Fibroblast of lung (primary cell): ENCODE measurements around the gene IGSF9. TPM values are rescaled to one million over a fixed set of nuclear protein-coding genes. Genes with fewer than 3 reads are reported as not detected.
A peak's percentile ranks its signal among the peaks of the same experiment; 100 is the strongest.

Source experiments
- DNase-seq, 2 donors: peaks; one replicate each; pipeline versions ENCODE4 v3.0.0 to v3.0.0-alpha.2; 2010; ENCODE audit warnings: low read depth in 2 of 2
- H2AFZ ChIP-seq: 2 replicates; pipeline ENCODE4 v1.5.1; 2012; ENCODE audit warnings: low read length, control low read depth, inconsistent platforms
- H3K27ac ChIP-seq: 2 replicates; pipeline ENCODE4 v1.5.1; 2011; ENCODE audit warnings: low read length, control low read depth; ENCODE audit not compliant: insufficient read depth
- H3K27me3 ChIP-seq: 2 replicates; pipeline ENCODE4 v1.5.1; 2011; ENCODE audit warnings: mild to moderate bottlenecking, low read length; ENCODE audit not compliant: control insufficient read depth, insufficient read depth
- H3K36me3 ChIP-seq: 2 replicates; pipeline ENCODE4 v1.5.1; 2011; ENCODE audit warnings: low read length; ENCODE audit not compliant: control insufficient read depth, insufficient read depth
- H3K4me1 ChIP-seq: 2 replicates; pipeline ENCODE4 v1.5.1; 2011; ENCODE audit warnings: low read length; ENCODE audit not compliant: control insufficient read depth, insufficient read depth; ENCODE audit errors: extremely low read depth
- H3K4me2 ChIP-seq: 2 replicates; pipeline ENCODE4 v1.5.1; 2011; ENCODE audit warnings: low read length, control low read depth; ENCODE audit not compliant: insufficient read depth; ENCODE audit errors: extremely low read depth
- H3K4me3 ChIP-seq, 4 experiments: fragments of 200-600 bp in 1 of 4; sonication (generic) in 1 of 4; replicated peaks in 1 of 4; 2 replicates each; pipeline ENCODE4 v1.5.1; 2011 to 2016; ENCODE audit warnings: low read length in 4 of 4, low read depth in 3 of 4, mild to moderate bottlenecking in 3 of 4, control low read depth in 2 of 4, inconsistent platforms in 1 of 4, mixed read lengths in 1 of 4; ENCODE audit not compliant: insufficient read depth in 1 of 4; ENCODE audit errors: control extremely low read depth in 1 of 4
- H3K79me2 ChIP-seq: 2 replicates; pipeline ENCODE4 v1.5.1; 2012; ENCODE audit warnings: mild to moderate bottlenecking, low read length, inconsistent platforms; ENCODE audit not compliant: control insufficient read depth, insufficient read depth
- H3K9ac ChIP-seq: 2 replicates; pipeline ENCODE4 v1.5.1; 2011; ENCODE audit warnings: mild to moderate bottlenecking, low read length, control low read depth; ENCODE audit not compliant: insufficient read depth
- H3K9me3 ChIP-seq: 2 replicates; pipeline ENCODE4 v1.5.1; 2012; ENCODE audit warnings: low read depth, low read length; ENCODE audit not compliant: control insufficient read depth, insufficient read depth
- H4K20me1 ChIP-seq: 2 replicates; pipeline ENCODE4 v1.5.1; 2011; ENCODE audit warnings: low read length; ENCODE audit not compliant: control insufficient read depth, insufficient read depth; ENCODE audit errors: extremely low read depth
- CTCF ChIP-seq, 2 donors: IDR thresholded peaks in 1 of 2; conservative IDR thresholded peaks in 1 of 2; 1 replicate in 1 of 2; 2 replicates in 1 of 2; pipeline ENCODE4 v1.5.1; 2011 to 2012; ENCODE audit warnings: low read length in 2 of 2, control low read depth in 1 of 2, inconsistent platforms in 1 of 2, low read depth in 1 of 2, mild to moderate bottlenecking in 1 of 2
- EZH2 ChIP-seq: IDR thresholded peaks from 2 replicates; pipeline ENCODE4 v1.5.1; 2012; ENCODE audit warnings: low read length, control low read depth, mild to moderate bottlenecking; ENCODE audit errors: missing control alignments
- polyA plus RNA-seq, 2 donors: library from polyadenylated mRNA; depleted of rRNA in 1 of 2; stranded (reverse) in 1 of 2; unstranded in 1 of 2; fragments of >200 nt; gene quantifications; 2 replicates each; pipeline ENCODE4 v1.2.1, GENCODE V29; 2011 to 2012; ENCODE audit warnings: missing spikeins in 1 of 2
- total RNA-seq: library from RNA; depleted of rRNA; stranded (reverse); fragments of >200 nt; gene quantifications from 2 replicates; pipeline ENCODE4 v1.2.1, GENCODE V29; 2014

Gene IGSF9
- total and polyA plus RNA-seq, 2 donors (not counting 1 experiment from before 2014, with no cell fraction given) = under 0.01 TPM; not detected in 1

DNA sequence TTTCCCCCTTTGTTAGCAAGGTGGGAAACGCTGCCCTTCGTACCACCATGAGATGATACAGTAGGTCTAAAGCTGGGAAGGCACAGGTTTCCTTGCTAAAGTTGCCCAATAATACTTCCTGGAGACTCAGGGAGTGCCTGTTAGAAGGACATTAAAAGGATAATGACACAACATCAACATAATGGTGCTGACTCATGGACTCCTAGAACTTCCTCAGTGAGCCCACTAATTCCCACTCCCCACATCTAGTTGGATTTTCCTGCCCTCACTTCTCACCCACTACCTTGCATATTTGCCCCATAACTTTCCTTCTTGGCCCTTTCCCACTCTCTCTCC is 62.9 kb downstream of the IGSF9 start:
- Histone ChIP-seq H3K27me3 (no peaks in the 10 kb centered on the region), H3K79me2 (no peaks in the 10 kb centered on the region), H3K4me3 (no peak overlapping the region), H2AFZ (no peak overlapping the region), H3K4me2 (peak overlapping the region; percentile 32), H3K9ac (no peak overlapping the region), H4K20me1 (no peaks in the 10 kb centered on the region), H3K9me3 (no peaks in the 10 kb centered on the region), H3K4me1 (peaks cover 14% of the 10 kb centered on the region), H3K36me3 (no peaks in the 10 kb centered on the region), H3K27ac (peak overlapping the region; percentile 36)
- TF ChIP-seq CTCF (conservative IDR thresholded peaks at IDR 0.05 in 1 of 2, IDR thresholded peaks at IDR 0.05 in 1 of 2; ENCODE audit: low read depth in 1 of 2, low read length in 2 of 2) (no peak), EZH2 (no peak)
- DNase-seq = peak; percentile 32 to 40

GRCh38 chr1:159881622-159882526 is 63.5 kb downstream of the IGSF9 start:
- Histone ChIP-seq H3K9ac (no peak overlapping the region), H3K27ac (peak overlapping the region; percentile 36), H3K79me2 (no peaks in the 10 kb centered on the region), H3K4me2 (peak overlapping the region; percentile 32), H3K9me3 (no peaks in the 10 kb centered on the region), H3K27me3 (no peaks in the 10 kb centered on the region), H4K20me1 (no peaks in the 10 kb centered on the region), H3K4me1 (peaks cover 14% of the 10 kb centered on the region), H3K36me3 (no peaks in the 10 kb centered on the region), H2AFZ (no peak overlapping the region), H3K4me3 (no peak overlapping the region)
- TF ChIP-seq CTCF (conservative IDR thresholded peaks at IDR 0.05 in 1 of 2, IDR thresholded peaks at IDR 0.05 in 1 of 2; ENCODE audit: low read depth in 1 of 2, low read length in 2 of 2) = no peak
- TF ChIP-seq EZH2 = no peak
- peak; percentile 94 to 99 for DNase-seq

- TF ChIP-seq EZH2 (no peak), CTCF (conservative IDR thresholded peaks at IDR 0.05 in 1 of 2, IDR thresholded peaks at IDR 0.05 in 1 of 2; ENCODE audit: low read depth in 1 of 2, low read length in 2 of 2) (no peak)
- H3K9me3 ChIP-seq = no peaks in the 10 kb centered on the region
- H4K20me1 ChIP-seq = no peaks in the 10 kb centered on the region
- H3K4me3 ChIP-seq = no peak overlapping the region
- H3K27me3 ChIP-seq = no peaks in the 10 kb centered on the region
- no peak overlapping the region for H2AFZ ChIP-seq
- peaks cover 14% of the 10 kb centered on the region for H3K4me1 ChIP-seq
- DNase-seq = peak in 1 of 2 donors; percentile 15
- no peaks in the 10 kb centered on the region for H3K79me2 ChIP-seq
- no peak overlapping the region for H3K27ac ChIP-seq
- H3K9ac ChIP-seq = no peak overlapping the region
- no peak overlapping the region for H3K4me2 ChIP-seq
- no peaks in the 10 kb centered on the region for H3K36me3 ChIP-seq
Measured at GRCh38 chr1:159880430-159880829, 65.0 kb downstream of the IGSF9 start.
